Measurements from ENCODE around the gene ZNF888. TPM values are rescaled to one million over a fixed set of nuclear protein-coding genes. Genes with fewer than 3 reads are reported as not detected.

Gene ZNF888
- total RNA-seq, 1 experiment from 2014 or later, result 13.4 TPM

DNA sequence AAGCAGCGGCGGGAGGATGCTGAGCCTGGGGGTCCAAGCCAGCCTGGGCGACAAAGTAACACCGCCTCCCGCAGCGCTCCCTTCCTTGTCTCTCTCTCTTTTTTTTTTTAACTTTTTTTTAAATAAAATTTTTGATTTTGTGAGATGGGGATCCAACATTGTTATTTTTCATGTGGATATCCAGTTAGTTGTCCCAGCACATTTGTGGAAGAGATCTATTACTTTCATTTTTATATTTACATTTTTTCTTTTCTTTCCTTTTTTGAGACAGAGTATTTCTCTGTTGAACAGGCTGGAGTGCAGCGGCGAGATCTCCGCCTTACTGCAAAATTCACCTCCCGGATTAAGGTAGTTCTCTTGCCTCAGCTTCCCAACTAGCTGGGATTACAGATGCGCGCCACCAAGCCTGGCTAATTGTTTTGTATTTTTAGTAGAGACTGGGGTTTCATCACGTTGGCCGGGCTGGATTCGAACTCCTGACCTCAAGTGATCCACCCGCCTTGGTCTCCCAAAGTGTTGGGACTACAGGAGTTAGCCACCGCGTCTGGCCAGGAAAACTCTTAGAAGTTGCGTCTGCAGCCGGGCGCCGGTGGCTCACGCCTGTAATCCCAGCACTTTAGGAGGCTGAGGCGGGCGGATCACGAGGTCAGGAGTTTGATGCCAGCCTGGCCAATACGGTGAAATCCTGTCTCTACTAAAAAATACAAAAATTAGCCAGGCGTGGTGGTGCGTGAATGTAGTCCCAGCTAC lies 20.1 kb upstream of the ZNF888 start:
- H3K27ac Mint-ChIP-seq, result peak overlapping the region; percentile 84 to 94 (median 93); a peak in 4 of 7 replicates
- H3K27me3 Mint-ChIP-seq (ENCODE audit: low read depth), result no peaks in the 10 kb centered on the region; the same call in 1 of the 2 replicates
- DNase-seq, result no peak

More for the DNA sequence above, 20.1 kb upstream of the ZNF888 start:
- TF ChIP-seq, protein P1, sequence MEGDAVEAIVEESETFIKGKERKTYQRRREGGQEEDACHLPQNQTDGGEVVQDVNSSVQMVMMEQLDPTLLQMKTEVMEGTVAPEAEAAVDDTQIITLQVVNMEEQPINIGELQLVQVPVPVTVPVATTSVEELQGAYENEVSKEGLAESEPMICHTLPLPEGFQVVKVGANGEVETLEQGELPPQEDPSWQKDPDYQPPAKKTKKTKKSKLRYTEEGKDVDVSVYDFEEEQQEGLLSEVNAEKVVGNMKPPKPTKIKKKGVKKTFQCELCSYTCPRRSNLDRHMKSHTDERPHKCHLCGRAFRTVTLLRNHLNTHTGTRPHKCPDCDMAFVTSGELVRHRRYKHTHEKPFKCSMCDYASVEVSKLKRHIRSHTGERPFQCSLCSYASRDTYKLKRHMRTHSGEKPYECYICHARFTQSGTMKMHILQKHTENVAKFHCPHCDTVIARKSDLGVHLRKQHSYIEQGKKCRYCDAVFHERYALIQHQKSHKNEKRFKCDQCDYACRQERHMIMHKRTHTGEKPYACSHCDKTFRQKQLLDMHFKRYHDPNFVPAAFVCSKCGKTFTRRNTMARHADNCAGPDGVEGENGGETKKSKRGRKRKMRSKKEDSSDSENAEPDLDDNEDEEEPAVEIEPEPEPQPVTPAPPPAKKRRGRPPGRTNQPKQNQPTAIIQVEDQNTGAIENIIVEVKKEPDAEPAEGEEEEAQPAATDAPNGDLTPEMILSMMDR (conservative IDR thresholded peaks at IDR 0.05), result no peak
- Mint-ChIP-seq H3K4me3 (peak overlapping the region; percentile 93 to 94), H3K4me1 (peaks cover 34 to 49% of the 10 kb centered on the region in 2 experiments), H3K9me3 (peaks cover 9 to 10% of the 10 kb centered on the region in 2 experiments), H3K36me3 (ENCODE audit: insufficient read depth in 1 of 3, low read depth in 3 of 3) (peaks cover 11 to 13% (median 12%) of the 10 kb centered on the region in 3 experiments)
- WGBS (ENCODE audit: extremely low coverage, insufficient read length, low lambda C conversion rate), result no CpG with 5 or more reads among the region's 29 CpGs
- H3K14ac ChIP-seq (ENCODE audit: insufficient read depth, low read length), result no peak overlapping the region; the same call in 1 of the 2 replicates
- peaks cover 3% of the 10 kb centered on the region; the same call in 1 of the 2 replicates for H3K79me2 ChIP-seq (ENCODE audit: insufficient read depth, low read length)
- H3K23ac ChIP-seq (ENCODE audit: insufficient read length, low read depth, low read length), result no peak overlapping the region
- no peak overlapping the region for H2BK120ac ChIP-seq (ENCODE audit: low read depth, low read length, poor library complexity, severe bottlenecking)
- no peak overlapping the region for H2BK12ac ChIP-seq (ENCODE audit: insufficient read length, low read depth, low read length)
- H3K23me2 ChIP-seq (ENCODE audit: insufficient read length, low read depth, low read length, poor library complexity, severe bottlenecking), result peaks cover 4% of the 10 kb centered on the region
- no peak overlapping the region for H2BK20ac ChIP-seq (ENCODE audit: low read depth, low read length, poor library complexity, severe bottlenecking)
- no peak overlapping the region for H4K5ac ChIP-seq (ENCODE audit: insufficient read length, low read depth, low read length)
- no peak overlapping the region for H2AK5ac ChIP-seq (ENCODE audit: insufficient read length, low read length)
- no peak overlapping the region for H3K56ac ChIP-seq (ENCODE audit: insufficient read length, low read depth, low read length)
- no peak overlapping the region for H4K91ac ChIP-seq (ENCODE audit: insufficient read length, low read depth, low read length)
- H2BK15ac ChIP-seq (ENCODE audit: low read depth, low read length), result no peak overlapping the region
- H3K27ac ChIP-seq (ENCODE audit: insufficient read length, low read depth, low read length), result no peak overlapping the region
- H3K27me3 ChIP-seq (ENCODE audit: insufficient read depth, low read length), result no peaks in the 10 kb centered on the region
- H3K9me3 ChIP-seq (ENCODE audit: control insufficient read depth, low read depth, low read length), result peaks cover 4% of the 10 kb centered on the region
- H3K79me1 ChIP-seq (ENCODE audit: insufficient read depth, low read depth, low read length, poor library complexity, severe bottlenecking), result peaks cover 6% of the 10 kb centered on the region
- H2AFZ ChIP-seq (ENCODE audit: low read length), result no peak overlapping the region
- no peak overlapping the region for H3K18ac ChIP-seq (ENCODE audit: insufficient read length, low read depth, low read length)
- peak overlapping the region; percentile 86 for H3K4me2 ChIP-seq (ENCODE audit: insufficient read depth, insufficient read length, low read length)
- no peaks in the 10 kb centered on the region for H4K20me1 ChIP-seq (ENCODE audit: control insufficient read depth, insufficient read depth, insufficient read length)
- H4K8ac ChIP-seq (replicated peaks; ENCODE audit: insufficient read length, low read depth, low read length), result no peak overlapping the region
- H2BK5ac ChIP-seq (ENCODE audit: insufficient read length, low read length), result no peak overlapping the region
- H3K4me1 ChIP-seq (ENCODE audit: insufficient read depth, low read length), result peaks cover 6% of the 10 kb centered on the region; the same call in 1 of the 2 replicates
- H3K4ac ChIP-seq (ENCODE audit: low read depth, low read length), result no peak overlapping the region
- no peak overlapping the region for H3T11ph ChIP-seq (ENCODE audit: low read length)
- no peak overlapping the region for H3K9ac ChIP-seq (ENCODE audit: extremely low read depth, insufficient read length, low read length)

Measured in H9 (cell line).